ENCODE results near the gene SUFU.
A peak's percentile ranks its signal among the peaks of the same experiment; 100 is the strongest.
"Not testable (repeated sequence)": the region's sequence is repeated elsewhere in the genome, so short reads cannot be mapped to it uniquely, and the experiment has no call there.

SUFU gene

GRCh38 chr10:102515724-102516123 is 12.0 kb downstream of the SUFU start:
- no peak for DNase-seq

- no peak for DNase-seq
Measured at GRCh38 chr10:102517553-102517952, 13.8 kb downstream of the SUFU start.

- no peak for DNase-seq
Measured at GRCh38 chr10:102519246-102519825, 15.6 kb downstream of the SUFU start.

DNA sequence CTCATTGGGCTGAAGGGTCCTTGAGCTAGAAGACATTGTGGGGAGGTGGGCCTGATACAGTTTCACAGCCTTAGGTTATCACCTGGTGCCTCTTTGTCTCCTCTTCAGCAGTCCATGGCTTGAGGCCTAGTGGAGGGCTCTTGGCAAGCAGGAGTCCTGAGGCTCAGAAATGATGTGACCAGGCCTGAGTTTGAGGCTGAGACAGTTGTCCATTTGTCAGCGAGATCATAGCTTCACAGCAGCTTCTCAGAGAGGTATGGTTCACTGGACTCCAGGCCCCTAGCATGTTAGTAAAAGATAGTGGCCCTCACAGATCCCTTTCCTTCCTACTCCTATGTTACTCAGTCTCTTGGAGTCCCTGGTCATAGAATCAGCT is 19.1 kb downstream of the SUFU start:
- DNase-seq = no peak

- no peak for DNase-seq
Measured at GRCh38 chr10:102523250-102524029, 19.7 kb downstream of the SUFU start.

- DNase-seq = no peak
Measured at GRCh38 chr10:102524746-102525145, 21.0 kb downstream of the SUFU start.

GRCh38 chr10:102527546-102527945 is 23.8 kb downstream of the SUFU start:
- DNase-seq = no peak

GRCh38 chr10:102534333-102534732 is 30.6 kb downstream of the SUFU start:
- DNase-seq = no peak

- DNase-seq = not testable (repeated sequence)
Measured at GRCh38 chr10:102534966-102535365, 31.2 kb downstream of the SUFU start.

- no peak for DNase-seq
Measured at GRCh38 chr10:102535481-102536147, 31.8 kb downstream of the SUFU start.

DNA sequence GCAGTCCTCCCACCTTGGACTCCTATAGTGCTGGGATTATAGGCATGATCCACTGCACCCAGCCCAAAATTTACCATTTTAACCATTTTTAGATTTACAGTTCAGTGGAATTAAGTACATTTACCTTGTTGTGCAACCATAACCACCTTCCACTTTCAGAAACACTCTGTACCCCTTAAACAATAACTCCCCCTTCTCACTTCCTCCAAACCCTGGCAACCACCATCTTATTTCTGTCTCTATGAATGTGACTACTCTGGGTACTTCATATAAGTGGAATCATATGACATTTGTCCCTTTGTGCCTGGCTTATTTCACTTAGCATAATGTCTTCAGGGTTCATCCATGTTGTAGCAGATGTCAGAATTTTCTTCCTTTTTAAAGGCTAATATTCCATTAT is 33.6 kb downstream of the SUFU start:
- no peak for DNase-seq

GRCh38 chr10:102537948-102538347 is 34.2 kb downstream of the SUFU start:
- no peak for DNase-seq

DNA sequence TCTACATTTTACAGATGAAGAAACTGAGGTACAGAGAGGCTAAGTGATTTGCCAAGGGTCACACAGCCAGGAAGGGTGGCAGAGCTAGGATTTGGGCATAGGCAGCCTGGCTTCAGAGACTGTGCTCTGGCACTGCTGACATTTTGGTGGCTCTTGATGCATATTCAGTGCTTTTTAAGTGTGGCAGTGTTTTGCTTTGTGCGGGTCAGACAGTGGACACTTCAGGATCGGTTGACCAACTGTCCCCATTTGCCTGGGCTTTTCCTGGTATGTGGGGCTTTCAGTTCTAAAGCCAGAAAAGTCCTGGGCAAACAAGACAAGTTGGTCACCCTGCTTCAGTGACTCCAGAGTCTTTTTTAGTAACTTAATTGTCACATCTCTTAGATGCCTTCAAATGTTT is 35.0 kb downstream of the SUFU start:
- DNase-seq = no peak

DNA sequence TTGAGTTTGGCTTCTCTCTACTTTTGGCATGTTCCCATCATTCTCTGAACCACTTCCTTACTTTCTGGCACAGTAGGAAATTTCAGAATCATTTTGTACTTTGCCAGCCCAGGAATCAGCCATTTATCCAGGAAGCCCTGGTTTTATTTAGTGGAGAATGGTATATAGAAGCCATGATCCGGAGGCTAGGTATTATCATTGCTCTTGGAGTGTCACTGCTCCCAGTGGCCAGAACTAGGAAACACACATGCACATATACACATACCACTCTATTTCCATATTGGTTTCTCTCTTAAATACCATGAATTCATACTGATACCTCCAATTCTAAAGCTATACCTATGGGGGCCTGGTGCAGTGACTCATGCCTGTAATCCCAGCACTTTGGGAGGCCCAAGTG is 36.3 kb downstream of the SUFU start:
- peak in 1 of 2 experiments; percentile 2 for DNase-seq

GRCh38 chr10:102542800-102543418 is 39.1 kb downstream of the SUFU start:
- no peak for DNase-seq

- no peak for DNase-seq
Measured at GRCh38 chr10:102545265-102545871, 41.6 kb downstream of the SUFU start.

- no peak for DNase-seq
Measured at GRCh38 chr10:102545997-102546396, 42.2 kb downstream of the SUFU start.

DNA sequence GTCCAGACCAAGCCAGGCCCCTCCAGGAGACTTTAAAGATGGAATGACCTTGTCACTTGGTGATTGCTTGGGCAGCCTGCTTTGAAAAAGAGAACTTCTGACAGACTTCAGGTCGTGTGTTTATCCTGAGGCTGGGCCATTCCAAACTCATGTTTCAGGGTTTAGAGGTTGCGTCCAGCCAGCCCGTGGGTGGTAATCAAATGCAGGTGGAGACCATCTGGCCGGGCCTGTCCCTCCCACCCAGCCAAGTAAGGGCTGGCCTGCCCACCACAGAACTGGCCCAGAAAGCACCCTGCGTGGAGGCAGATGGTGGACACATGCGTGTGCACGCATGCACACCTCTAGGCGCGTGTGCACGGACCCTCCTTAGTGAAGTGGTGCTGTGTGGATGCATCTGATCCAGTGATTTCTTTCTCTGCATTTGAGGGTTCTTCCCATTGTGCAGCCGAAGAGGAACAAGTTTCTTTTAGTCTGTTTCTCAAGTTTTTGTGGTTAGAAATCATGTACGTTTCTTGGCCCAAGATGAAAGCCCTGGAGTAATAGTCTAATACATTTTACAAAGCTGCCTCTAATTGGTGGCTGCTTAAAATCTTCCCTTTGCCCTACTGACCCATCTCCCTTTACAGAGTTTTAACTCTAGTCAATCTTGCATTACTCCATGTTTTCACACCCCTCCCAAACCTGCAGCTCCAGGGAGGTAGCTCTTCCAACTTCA is 43.0 kb downstream of the SUFU start:
- no peak for DNase-seq

DNA sequence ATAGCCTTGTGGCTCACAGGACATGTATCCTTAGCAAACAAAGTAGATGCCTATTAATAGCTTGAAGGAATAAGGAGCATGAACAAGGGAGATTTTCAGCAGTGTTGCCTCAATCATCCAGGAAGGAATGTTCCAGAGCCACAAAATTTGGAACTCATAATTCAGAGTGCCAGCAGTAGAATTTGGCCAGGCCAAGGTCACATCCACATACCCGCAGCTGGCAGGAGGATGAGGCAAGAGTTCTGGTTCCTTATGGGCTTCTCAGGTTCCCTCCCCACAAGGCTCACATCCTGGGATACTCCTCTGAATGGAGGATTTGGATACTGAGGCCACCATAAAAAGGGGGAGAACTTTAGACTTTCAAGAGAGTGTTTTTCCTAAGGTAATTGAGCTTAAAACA is 45.8 kb downstream of the SUFU start:
- DNase-seq = no peak

- DNase-seq = no peak
Measured at GRCh38 chr10:102550636-102551210, 47.0 kb downstream of the SUFU start.

DNA sequence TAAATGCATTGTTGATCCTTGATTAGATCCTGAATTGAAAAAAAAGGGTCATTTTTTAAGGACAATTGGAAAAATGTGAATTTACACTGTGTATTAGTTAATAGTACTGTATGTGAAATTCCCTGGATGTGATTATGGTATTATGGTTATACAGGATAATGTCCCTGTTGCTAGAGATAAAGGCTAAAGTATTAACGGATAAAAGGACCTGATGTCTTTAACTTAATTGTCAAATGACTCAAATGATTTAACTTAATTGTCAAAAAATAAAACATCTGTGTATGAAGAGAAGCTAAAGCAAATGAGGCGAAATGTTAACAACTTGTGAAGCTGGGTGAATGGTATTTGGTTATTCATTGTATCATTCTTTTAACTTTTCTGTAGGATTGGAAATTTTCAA is 48.8 kb downstream of the SUFU start:
- DNase-seq = no peak

- no peak for DNase-seq
Measured at GRCh38 chr10:102553771-102554170, 50.0 kb downstream of the SUFU start.

Data from NCI-H524 (cell line).